Measurements from ENCODE around the gene SLC29A1. TPM values are rescaled to one million over a fixed set of nuclear protein-coding genes. Genes with fewer than 3 reads are reported as not detected.
A peak's percentile ranks its signal among the peaks of the same experiment; 100 is the strongest.
"Not testable (repeated sequence)": the region's sequence is repeated elsewhere in the genome, so short reads cannot be mapped to it uniquely, and the experiment has no call there.

Gene SLC29A1
- total RNA-seq, 1 donor from 2014 or later: 122 TPM

GRCh38 chr6:44228836-44229235 is 5.4 kb downstream of the SLC29A1 start:
- DNase-seq (ENCODE audit: low spot score): no peak
- no peaks in the 10 kb centered on the region for H3K27me3 Mint-ChIP-seq (ENCODE audit: insufficient read depth)
- intact Hi-C loops (cut with micrococcal nuclease): no loop called here
- H3K9me3 Mint-ChIP-seq: no peaks in the 10 kb centered on the region
- H3K4me3 Mint-ChIP-seq: no peak overlapping the region
- peaks cover 17% of the 10 kb centered on the region for H3K36me3 Mint-ChIP-seq (ENCODE audit: low read depth)
- H3K4me1 Mint-ChIP-seq (ENCODE audit: low read depth): peaks cover 14% of the 10 kb centered on the region
- no peak overlapping the region for H3K27ac Mint-ChIP-seq

GRCh38 chr6:44229376-44230033 is 6.1 kb downstream of the SLC29A1 start:
- Mint-ChIP-seq H3K36me3 (ENCODE audit: low read depth) (peaks cover 17% of the 10 kb centered on the region), H3K27ac (no peak overlapping the region), H3K4me3 (no peak overlapping the region), H3K9me3 (no peaks in the 10 kb centered on the region), H3K4me1 (ENCODE audit: low read depth) (peaks cover 8% of the 10 kb centered on the region), H3K27me3 (ENCODE audit: insufficient read depth) (no peaks in the 10 kb centered on the region)
- DNase-seq (ENCODE audit: low spot score): no peak
- intact Hi-C loops (cut with micrococcal nuclease): no loop called here

- H3K4me1 Mint-ChIP-seq (ENCODE audit: low read depth): peaks cover 1% of the 10 kb centered on the region
- peaks cover 17% of the 10 kb centered on the region for H3K36me3 Mint-ChIP-seq (ENCODE audit: low read depth)
- H3K27ac Mint-ChIP-seq: no peak overlapping the region
- no peaks in the 10 kb centered on the region for H3K27me3 Mint-ChIP-seq (ENCODE audit: insufficient read depth)
- H3K9me3 Mint-ChIP-seq: no peaks in the 10 kb centered on the region
- H3K4me3 Mint-ChIP-seq: no peak overlapping the region
- intact Hi-C loops (cut with micrococcal nuclease): no loop called here
- no peak for DNase-seq (ENCODE audit: low spot score)
Measured at GRCh38 chr6:44230034-44230675, 6.8 kb downstream of the SLC29A1 start.

GRCh38 chr6:44231426-44231825 is 8.0 kb downstream of the SLC29A1 start:
- DNase-seq (ENCODE audit: low spot score); H3K9me3 Mint-ChIP-seq; H3K4me3 Mint-ChIP-seq; H3K27me3 Mint-ChIP-seq (ENCODE audit: insufficient read depth); H3K4me1 Mint-ChIP-seq (ENCODE audit: low read depth); intact Hi-C loops (cut with micrococcal nuclease); H3K27ac Mint-ChIP-seq: not testable (repeated sequence)
- peaks cover 18% of the 10 kb centered on the region for H3K36me3 Mint-ChIP-seq (ENCODE audit: low read depth)

GRCh38 chr6:44232676-44233566 is 9.5 kb downstream of the SLC29A1 start:
- peaks cover 18% of the 10 kb centered on the region for H3K36me3 Mint-ChIP-seq (ENCODE audit: low read depth)
- DNase-seq (ENCODE audit: low spot score): no peak
- H3K9me3 Mint-ChIP-seq: no peaks in the 10 kb centered on the region
- peaks cover 8% of the 10 kb centered on the region for H3K4me1 Mint-ChIP-seq (ENCODE audit: low read depth)
- H3K27ac Mint-ChIP-seq: peak overlapping the region; percentile 19
- no peaks in the 10 kb centered on the region for H3K27me3 Mint-ChIP-seq (ENCODE audit: insufficient read depth)
- no peak overlapping the region for H3K4me3 Mint-ChIP-seq
- intact Hi-C loops (cut with micrococcal nuclease): no loop called here

GRCh38 chr6:44233567-44234100 is 10.2 kb downstream of the SLC29A1 start:
- H3K36me3 Mint-ChIP-seq (ENCODE audit: low read depth): peaks cover 18% of the 10 kb centered on the region
- intact Hi-C loops (cut with micrococcal nuclease): no loop called here
- no peak for DNase-seq (ENCODE audit: low spot score)
- H3K27me3 Mint-ChIP-seq (ENCODE audit: insufficient read depth): no peaks in the 10 kb centered on the region
- peaks cover 12% of the 10 kb centered on the region for H3K4me1 Mint-ChIP-seq (ENCODE audit: low read depth)
- no peak overlapping the region for H3K4me3 Mint-ChIP-seq
- no peak overlapping the region for H3K27ac Mint-ChIP-seq
- no peaks in the 10 kb centered on the region for H3K9me3 Mint-ChIP-seq

- Mint-ChIP-seq H3K27me3 (ENCODE audit: insufficient read depth) (no peaks in the 10 kb centered on the region), H3K4me1 (ENCODE audit: low read depth) (peaks cover 13% of the 10 kb centered on the region), H3K36me3 (ENCODE audit: low read depth) (peaks cover 18% of the 10 kb centered on the region), H3K27ac (peak overlapping the region; percentile 53), H3K4me3 (no peak overlapping the region), H3K9me3 (no peaks in the 10 kb centered on the region)
- no peak for DNase-seq (ENCODE audit: low spot score)
- intact Hi-C loops (cut with micrococcal nuclease): no loop called here
Measured at GRCh38 chr6:44234101-44235025, 11.0 kb downstream of the SLC29A1 start.

GRCh38 chr6:44235269-44235668 is 11.9 kb downstream of the SLC29A1 start:
- H3K36me3 Mint-ChIP-seq (ENCODE audit: low read depth): peaks cover 17% of the 10 kb centered on the region
- no peaks in the 10 kb centered on the region for H3K9me3 Mint-ChIP-seq

GRCh38 chr6:44235891-44236516 is 12.6 kb downstream of the SLC29A1 start:
- no peak overlapping the region for H3K27ac Mint-ChIP-seq
- no peaks in the 10 kb centered on the region for H3K9me3 Mint-ChIP-seq
- H3K4me3 Mint-ChIP-seq: no peak overlapping the region
- no peak for DNase-seq (ENCODE audit: low spot score)
- H3K4me1 Mint-ChIP-seq (ENCODE audit: low read depth): peaks cover 13% of the 10 kb centered on the region
- H3K36me3 Mint-ChIP-seq (ENCODE audit: low read depth): peaks cover 11% of the 10 kb centered on the region
- intact Hi-C loops (cut with micrococcal nuclease): no loop called here
- H3K27me3 Mint-ChIP-seq (ENCODE audit: insufficient read depth): no peaks in the 10 kb centered on the region

More at GRCh38 chr6:44235269-44235668, 11.9 kb downstream of the SLC29A1 start:
- Mint-ChIP-seq H3K27me3 (ENCODE audit: insufficient read depth) (no peaks in the 10 kb centered on the region), H3K4me1 (ENCODE audit: low read depth) (peaks cover 13% of the 10 kb centered on the region), H3K4me3 (no peak overlapping the region), H3K27ac (no peak overlapping the region)
- DNase-seq (ENCODE audit: low spot score): no peak
- intact Hi-C loops (cut with micrococcal nuclease): no loop called here

GRCh38 chr6:44237021-44237812 is 13.8 kb downstream of the SLC29A1 start:
- Mint-ChIP-seq H3K4me1 (ENCODE audit: low read depth) (peaks cover 13% of the 10 kb centered on the region), H3K9me3 (no peaks in the 10 kb centered on the region), H3K27me3 (ENCODE audit: insufficient read depth) (no peaks in the 10 kb centered on the region), H3K4me3 (peak overlapping the region; percentile 82), H3K36me3 (ENCODE audit: low read depth) (peaks cover 9% of the 10 kb centered on the region), H3K27ac (peak overlapping the region; percentile 86)
- intact Hi-C loops (cut with micrococcal nuclease): loop anchor here (1.0 kb wide), 1 partner anchor 14 kb away; the partner anchor contains the start of gene SLC29A1
- peak; percentile 61 for DNase-seq (ENCODE audit: low spot score)

GRCh38 chr6:44237813-44238433 is 14.5 kb downstream of the SLC29A1 start:
- no peaks in the 10 kb centered on the region for H3K9me3 Mint-ChIP-seq
- H3K4me1 Mint-ChIP-seq (ENCODE audit: low read depth): peaks cover 13% of the 10 kb centered on the region
- intact Hi-C loops (cut with micrococcal nuclease): loop anchor here (1.0 to 2.0 kb wide), 5 partner anchors 8 to 111 kb away; partner anchors contain the start of genes MRPL14, NFKBIE, SLC29A1 and TMEM63B
- H3K36me3 Mint-ChIP-seq (ENCODE audit: low read depth): peaks cover 8% of the 10 kb centered on the region
- DNase-seq (ENCODE audit: low spot score): peak; percentile 79
- peak overlapping the region; percentile 82 for H3K4me3 Mint-ChIP-seq
- peak overlapping the region; percentile 86 for H3K27ac Mint-ChIP-seq
- H3K27me3 Mint-ChIP-seq (ENCODE audit: insufficient read depth): no peaks in the 10 kb centered on the region

All from activated T-helper 1 cell treated with anti-CD3 and anti-CD28 coated beads, Interleukin-12 subunit alpha, Interleukin-12 subunit beta, Interleukin-2, Interleukin-4 antibody, amounts not matched to agents 30 ng/mL and 10 ng/mL and 1 ng/mL, durations not matched to agents 14 hours and 24 hours and 36 hours (primary cell).